ENCODE results near the gene BAIAP2L2.
"Not testable (repeated sequence)": the region's sequence is repeated elsewhere in the genome, so short reads cannot be mapped to it uniquely, and the experiment has no call there.

BAIAP2L2 gene

GRCh38 chr22:38080474-38080849, 30.0 kb downstream of the BAIAP2L2 start:
- DNase-seq: no peak

- no peak for DNase-seq
Observed at GRCh38 chr22:38079804-38080203, 30.7 kb downstream of the BAIAP2L2 start.

DNA sequence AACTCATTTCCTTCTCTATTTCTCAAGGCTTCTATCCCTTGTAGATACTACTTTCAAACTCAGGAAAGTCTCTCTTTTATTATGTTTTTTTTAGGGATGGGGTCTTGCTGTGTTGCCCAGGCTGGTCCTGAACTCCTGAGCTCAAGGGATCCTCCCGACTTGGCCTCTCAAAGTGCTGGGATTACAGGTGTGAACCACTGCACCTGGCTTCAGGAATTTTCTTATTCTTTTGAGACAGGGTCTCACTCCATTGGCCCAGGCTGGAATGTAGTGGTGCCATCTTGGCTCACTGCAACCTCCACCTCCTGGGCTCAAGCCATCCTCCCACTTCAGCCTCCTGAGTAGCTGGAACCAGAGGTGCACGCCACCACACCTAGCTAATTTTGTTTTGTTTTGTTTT, 31.3 kb downstream of the BAIAP2L2 start:
- not testable (repeated sequence) for DNase-seq

DNA sequence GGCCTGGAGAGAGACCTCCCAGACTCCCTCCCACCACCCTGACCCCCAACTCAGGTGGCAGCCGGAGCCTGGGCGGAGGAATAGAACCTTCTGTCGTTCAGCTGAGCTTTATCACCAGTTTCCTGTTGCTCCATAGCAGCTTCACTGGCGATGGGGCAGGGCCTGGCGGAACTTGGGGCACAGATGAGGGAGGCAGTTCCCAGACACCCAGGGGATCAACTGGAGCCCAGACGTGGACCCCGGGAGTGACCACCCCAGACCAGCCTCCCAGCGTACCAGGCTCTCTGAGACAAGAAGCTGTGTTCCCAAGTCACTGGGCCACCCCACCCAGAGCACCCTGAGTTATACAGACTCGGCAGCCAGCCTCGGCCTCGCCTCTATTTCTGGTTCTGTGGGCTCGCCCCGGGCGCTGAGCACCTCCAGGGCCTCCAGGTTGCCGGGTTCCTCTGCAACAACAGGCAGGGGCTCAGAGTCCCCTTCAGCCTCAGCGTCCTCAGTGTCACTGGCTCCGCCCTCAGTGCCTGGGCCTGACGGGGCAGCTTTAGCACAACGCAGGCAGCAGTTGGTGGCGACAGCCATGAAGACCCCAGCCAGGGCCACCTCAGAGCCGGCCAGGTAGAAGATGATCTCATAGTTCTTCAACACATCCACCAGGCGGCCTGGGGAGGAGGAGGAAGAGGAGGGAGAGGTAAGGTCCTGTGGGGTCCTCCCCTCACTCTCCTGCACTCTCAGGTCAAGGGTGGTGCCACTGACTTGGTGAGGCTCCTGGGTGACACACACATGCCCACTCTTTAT, 32.2 kb downstream of the BAIAP2L2 start:
- no peak for DNase-seq

DNA sequence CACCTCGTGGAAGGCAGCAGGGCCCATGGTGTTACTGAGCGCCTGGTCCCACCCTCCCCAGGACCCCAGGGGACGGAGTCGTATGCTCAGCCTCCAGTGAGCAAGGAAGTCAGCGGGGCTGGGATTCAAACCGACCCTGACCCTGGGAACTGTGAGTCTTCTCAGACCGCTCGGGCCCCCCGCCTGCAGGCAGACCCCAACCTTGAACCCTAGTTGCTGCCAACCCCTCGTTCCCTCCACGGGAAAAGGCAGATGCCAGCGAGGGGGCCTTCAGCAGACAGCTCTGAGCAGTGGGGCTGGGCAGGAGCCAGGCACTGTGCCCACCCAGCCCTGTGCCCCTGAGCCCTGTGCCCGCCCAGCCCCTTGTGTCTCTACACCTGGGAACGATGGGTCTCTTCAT, 32.9 kb downstream of the BAIAP2L2 start:
- no peak for DNase-seq

DNA sequence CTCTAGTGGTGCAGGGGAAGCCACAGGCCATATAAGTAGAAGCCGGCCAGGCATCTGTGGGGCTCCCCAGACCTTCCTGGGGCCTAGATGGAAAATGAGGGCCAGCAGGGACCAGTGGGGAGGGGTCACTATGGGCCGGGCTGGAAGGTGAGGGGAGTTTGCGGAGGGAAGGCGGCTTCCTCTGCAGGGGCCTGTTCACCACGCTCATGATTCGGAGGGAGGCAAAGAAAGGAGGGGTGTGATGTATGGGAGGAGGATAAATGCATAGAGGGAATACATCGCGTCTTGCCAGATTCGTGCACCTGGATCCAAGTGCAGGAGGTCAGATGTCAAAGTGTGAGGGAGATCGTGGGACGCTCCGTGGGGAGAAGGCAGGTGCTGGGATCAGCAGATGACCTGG, 33.4 kb downstream of the BAIAP2L2 start:
- no peak for DNase-seq

GRCh38 chr22:38075961-38076360, 34.5 kb downstream of the BAIAP2L2 start:
- no peak for DNase-seq

- no peak for DNase-seq
Observed at GRCh38 chr22:38075105-38075825, 35.2 kb downstream of the BAIAP2L2 start.

- DNase-seq: no peak
Observed at GRCh38 chr22:38074181-38075104, 36.0 kb downstream of the BAIAP2L2 start.

DNA sequence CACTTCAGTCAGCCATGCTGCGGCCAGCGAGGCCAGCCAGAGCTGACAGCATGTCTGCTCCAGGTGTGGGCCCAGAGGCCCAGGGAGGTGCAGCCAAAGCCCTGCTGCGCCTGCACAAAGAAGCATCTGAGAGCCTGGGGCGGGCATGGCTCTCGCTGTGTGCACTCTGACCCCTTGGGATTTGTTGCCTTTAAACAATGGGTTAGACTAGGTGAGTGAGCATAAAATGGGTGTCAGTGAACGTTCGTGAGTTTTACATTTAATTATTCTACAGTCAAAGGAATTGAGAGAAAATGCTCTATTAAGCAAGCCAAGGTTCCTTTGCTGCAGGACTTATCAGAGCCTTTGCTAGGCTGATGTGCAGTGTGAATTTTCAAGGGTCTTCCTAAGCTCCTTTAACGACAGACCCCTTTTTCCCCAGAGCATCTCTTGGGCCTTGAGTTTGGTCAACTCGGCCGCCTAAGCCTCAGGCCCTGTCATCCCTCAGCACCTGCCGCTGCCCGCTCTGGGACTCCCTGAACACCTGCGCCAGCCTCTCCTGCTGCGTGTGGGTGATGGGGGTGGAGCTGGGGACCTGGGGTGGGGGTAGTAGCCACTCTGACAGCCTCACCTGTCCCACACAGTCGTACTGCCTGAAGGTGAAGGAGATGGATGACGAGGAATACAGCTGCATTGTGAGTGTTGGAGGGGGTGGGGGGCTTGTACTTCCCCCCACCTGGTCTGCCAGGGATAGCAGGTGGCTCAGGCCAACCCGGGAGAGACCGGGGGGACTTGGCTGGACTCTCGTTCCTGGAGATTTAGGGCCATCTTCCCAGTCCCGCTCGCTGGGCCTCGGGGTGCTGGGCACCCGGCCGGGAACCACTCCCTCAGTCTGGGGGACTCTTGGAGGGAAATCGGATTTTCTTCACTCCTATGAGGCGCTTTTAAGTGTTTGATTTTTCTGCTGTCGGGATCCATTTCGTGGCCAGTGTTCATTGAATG, 37.0 kb downstream of the BAIAP2L2 start:
- no peak for DNase-seq

DNA sequence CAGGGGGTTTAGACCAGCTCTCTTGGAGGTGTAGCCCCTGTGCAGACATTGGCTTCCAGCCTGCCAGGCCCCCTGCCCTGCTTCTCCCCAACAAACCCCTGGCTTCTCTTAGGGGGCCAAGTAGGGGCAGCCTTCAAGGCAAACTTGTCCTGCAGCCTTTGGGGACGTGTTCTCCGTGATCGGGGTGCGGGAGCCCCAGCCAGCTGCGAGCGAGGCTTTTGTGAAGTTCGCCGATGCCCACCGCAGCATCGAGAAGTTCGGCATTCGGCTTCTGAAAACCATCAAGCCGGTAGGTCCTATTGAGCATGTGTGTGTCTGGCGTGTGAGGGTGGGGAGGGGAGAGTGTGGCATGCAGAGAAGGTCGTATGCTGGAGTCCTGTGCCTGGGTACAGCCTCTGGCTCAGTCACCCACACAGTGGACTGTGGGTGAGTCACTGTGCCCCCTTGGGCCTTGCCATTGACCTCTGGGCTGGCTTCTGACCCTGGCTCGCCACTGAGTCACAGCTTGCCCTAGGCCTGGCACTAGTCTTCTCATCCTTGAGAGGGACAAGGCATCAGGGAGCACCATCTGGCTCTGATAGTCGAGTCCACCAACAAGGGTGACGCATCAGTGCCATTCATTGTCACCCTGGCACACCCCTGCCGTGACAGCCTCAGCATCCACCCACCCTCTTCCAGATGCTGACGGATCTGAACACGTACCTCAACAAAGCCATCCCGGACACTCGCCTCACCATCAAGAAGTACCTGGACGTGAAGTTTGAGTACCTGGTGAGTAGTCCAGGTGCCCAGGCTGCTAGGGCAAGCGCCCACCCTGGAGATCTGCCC, 37.9 kb downstream of the BAIAP2L2 start:
- no peak for DNase-seq

DNA sequence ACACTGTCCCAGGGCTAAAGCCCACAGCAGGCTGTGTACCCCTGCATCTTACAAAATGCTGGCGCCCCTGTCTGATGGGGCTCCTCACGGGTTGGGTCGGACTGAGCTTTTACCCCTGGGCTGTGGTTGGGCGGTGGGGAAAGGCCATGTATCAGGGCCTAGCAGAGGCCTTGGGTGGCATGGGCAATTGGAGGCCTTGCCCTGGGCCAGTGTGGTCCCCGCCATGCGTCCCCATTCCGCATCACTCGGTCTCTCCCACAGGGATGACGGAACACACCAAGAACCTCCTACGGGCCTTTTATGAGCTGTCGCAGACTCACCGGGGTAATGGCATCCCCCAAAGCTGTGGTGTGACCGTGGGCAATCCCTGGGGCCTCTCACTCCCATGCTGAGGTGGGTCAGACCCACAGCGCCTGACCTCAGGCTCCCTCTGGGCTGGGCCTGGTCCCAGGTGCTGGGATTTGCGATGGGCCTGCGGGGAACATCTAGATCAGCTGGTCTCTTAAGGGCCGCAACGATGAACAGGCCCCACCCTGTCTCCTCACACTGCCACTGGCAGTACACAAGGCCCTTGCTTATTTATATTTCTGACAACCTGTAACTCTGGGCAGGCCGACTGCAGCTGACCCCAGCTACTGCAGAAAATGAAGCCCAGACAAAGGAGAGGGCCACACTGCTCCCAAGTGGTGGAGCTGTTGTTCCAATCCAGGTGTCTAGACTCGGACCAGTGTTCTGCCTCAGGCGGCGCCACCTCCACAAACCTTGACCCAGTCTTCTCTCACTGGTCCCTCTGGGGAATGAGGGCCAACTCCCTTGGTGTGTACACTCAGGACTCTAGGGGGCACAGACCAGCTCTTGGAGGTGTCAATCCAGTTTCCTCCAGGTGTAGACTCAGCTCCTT, 38.8 kb downstream of the BAIAP2L2 start:
- no peak for DNase-seq

- DNase-seq: no peak
Observed at GRCh38 chr22:38070250-38070921, 40.1 kb downstream of the BAIAP2L2 start.

DNA sequence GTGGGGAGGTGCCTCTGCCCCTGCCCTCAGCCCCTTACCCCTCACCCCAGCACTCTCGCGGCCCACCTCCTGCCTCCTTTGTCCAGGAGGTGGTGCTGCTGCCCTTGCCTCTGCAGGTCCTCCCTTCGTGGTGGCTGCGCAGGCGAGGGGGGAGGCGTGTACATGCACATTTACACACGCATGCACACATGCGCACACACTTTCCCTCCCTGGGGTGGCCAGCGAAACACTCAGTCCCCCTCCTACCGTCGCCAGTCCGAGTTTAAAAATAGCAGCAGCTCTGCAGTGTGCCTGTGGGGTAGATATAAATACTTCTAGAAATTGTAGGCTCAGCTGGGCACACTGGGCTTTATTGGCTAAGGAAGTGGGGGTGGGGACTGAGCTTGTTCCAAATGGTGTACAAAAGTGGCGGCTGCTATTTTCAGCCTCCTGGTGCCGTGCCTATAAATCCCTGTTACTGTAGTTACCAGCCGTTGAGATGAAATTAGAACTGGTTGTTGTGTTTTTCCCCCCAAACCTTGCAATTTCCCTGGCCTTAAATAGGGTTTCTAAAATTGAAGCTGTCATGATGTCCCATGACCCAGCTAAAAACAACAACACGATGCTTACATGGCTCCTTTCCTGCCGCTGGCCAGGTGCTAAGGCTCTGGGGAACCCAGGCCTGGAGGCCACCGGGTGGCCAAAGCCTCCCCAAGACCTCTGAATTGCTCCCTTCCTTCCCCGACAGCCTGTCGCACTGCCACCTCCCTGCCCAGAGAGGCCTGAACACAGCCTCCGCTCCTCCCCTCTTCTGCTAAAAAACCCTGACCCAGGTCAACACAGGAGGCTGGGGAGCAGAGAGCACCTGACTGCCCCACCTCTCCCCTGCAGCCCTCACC, 40.9 kb downstream of the BAIAP2L2 start:
- DNase-seq: no peak

DNA sequence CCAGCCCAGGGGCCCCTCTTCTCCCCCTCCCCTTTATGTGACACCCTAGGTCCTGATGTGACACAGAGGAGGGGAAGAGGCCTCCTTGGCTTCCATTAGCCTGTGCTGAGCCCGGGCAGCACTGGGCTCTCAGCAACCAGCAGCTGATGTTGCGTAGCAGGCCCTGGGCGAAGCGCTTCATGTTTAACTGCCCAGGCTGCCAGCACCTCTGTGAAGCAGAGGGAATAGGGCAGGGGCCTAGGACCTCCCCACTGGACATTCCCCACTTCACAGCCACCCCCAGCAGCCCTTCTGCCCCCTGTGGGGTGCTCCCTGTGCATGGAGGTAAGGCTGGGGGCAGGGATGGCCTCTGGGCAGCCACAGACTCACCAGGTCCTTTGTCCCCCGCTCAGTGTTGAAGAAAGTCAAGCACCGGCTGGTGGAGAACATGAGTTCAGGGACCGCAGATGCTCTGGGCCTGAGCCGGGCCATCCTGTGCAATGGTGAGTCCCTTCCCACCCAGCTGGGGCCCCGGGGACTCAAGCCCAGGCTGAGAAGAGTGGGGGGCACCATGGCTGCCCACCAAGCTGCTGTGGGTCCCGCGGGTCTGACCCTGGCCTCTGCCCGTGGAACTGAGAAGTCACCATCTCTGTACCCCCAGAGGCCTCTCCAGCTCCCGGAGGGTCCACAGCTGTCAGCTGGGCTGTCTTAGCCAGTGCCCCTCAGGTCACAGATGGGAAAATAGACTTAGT, 41.7 kb downstream of the BAIAP2L2 start:
- no peak for DNase-seq

DNA sequence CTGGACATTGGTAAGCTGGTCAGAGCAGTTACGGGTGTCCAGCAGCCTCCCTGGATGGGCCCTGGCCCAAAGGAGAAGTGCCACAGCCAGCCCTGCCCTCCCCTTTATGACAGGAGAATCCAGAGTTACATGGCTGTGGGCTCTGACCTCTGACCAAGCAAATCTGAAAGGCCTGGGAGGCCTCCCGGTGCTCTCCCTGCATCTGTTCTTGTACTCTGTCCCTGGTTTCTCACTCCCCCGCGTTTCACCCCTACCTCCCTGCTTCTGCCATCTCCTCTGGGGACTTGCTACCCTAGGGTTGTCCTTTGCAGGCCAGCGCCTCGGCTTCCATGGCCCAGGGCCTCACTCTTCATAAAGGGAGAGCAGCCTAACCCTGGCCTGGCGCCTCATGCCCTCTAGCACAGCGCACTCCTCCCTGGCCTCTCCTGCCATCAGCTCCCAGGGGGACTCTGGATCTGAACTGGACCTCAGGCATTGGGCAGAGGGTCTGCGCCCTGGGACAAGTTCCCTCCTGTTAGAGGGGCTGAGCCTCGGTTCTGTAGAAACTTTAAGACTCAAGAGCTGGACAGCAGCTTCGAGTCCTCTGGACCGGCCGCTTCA, 42.6 kb downstream of the BAIAP2L2 start:
- DNase-seq: no peak

DNA sequence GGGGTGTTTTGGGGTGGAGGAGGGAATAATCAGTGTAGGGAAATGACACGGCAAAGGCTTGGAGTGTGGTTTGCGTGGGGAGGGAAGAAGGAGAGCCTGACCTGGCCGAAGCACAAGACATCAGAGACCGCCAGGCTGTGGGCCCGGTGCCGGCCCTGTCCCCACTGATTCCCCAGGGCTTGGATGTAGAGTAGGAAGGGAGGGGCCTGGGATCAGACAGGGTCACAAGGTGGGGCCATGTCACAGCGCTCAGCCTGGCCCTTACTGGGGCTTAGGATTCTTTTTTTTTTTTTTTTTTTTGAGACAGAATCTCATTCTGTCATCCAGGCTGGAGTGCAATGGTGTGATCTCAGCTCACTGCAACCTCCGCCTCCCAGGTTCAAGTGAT, 43.5 kb downstream of the BAIAP2L2 start:
- no peak for DNase-seq

Measured in activated CD4-positive, alpha-beta T cell treated with anti-CD3 and anti-CD28 coated beads for 1 hour (primary cell).